ENCODE results near the gene NAA25.

DNA sequence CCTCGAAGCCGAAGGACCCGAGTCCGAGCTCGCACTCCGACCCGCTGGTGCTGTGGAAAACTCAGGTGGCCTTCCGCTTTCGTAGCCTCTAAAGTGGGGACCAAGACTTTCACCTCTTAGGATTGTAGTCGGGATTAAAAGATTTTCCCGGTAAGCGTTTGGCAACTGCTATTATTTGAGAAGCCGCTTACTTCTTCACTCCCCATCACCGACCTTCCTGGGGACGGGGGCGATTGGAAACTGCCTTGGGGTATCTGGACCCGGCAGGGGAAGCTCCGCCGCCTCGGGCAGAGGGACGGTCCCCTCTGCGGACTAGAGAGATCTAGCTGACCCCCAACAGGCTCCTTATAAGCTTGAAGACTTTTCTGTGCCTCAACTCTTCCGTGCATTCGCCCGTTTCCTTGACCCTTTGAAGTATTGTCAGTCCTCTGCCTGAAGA, 17.4 kb upstream of the NAA25 start:
- TF ChIP-seq, protein P1, sequence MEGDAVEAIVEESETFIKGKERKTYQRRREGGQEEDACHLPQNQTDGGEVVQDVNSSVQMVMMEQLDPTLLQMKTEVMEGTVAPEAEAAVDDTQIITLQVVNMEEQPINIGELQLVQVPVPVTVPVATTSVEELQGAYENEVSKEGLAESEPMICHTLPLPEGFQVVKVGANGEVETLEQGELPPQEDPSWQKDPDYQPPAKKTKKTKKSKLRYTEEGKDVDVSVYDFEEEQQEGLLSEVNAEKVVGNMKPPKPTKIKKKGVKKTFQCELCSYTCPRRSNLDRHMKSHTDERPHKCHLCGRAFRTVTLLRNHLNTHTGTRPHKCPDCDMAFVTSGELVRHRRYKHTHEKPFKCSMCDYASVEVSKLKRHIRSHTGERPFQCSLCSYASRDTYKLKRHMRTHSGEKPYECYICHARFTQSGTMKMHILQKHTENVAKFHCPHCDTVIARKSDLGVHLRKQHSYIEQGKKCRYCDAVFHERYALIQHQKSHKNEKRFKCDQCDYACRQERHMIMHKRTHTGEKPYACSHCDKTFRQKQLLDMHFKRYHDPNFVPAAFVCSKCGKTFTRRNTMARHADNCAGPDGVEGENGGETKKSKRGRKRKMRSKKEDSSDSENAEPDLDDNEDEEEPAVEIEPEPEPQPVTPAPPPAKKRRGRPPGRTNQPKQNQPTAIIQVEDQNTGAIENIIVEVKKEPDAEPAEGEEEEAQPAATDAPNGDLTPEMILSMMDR (IDR thresholded peaks at IDR 0.05; ENCODE audit: low read depth, low read length, missing input control), result no peak
- TF ChIP-seq TAF1 (conservative IDR thresholded peaks at IDR 0.05), result no peak
- TF ChIP-seq ZBTB33 (IDR thresholded peaks at IDR 0.05), result no peak
- no peak for TF ChIP-seq JUND (IDR thresholded peaks at IDR 0.05)

Data from liver (tissue), 3 donors.